Astrocyte (in vitro differentiated cells and primary cell): ENCODE measurements around the gene TMPRSS6. TPM values are rescaled to one million over a fixed set of nuclear protein-coding genes. Genes with fewer than 3 reads are reported as not detected.

ENCODE experiments used
- DNase-seq: peaks from one replicate; pipeline ENCODE4 v3.0.0-alpha.2; 2010; ENCODE audit warnings: low read depth
- FAIRE-seq: peaks from 2 replicates; lab custom pipeline; 2011; peaks lifted over from hg19 to GRCh38; lab: Jason Lieb, UNC
- H2AFZ ChIP-seq: 2 replicates; pipeline ENCODE4 v1.6.0; 2012; ENCODE audit warnings: low read depth, low read length, inconsistent platforms
- H3K27ac ChIP-seq: 2 replicates; pipeline ENCODE4 v1.5.1; 2011; ENCODE audit warnings: low read depth, low read length, inconsistent platforms
- H3K27me3 ChIP-seq: 2 replicates; pipeline ENCODE4 v1.6.0; 2011; ENCODE audit warnings: low read length, inconsistent platforms; ENCODE audit not compliant: insufficient read depth
- H3K36me3 ChIP-seq: 2 replicates; pipeline ENCODE4 v1.5.1; 2011; ENCODE audit warnings: low read length, inconsistent platforms; ENCODE audit not compliant: insufficient read depth
- H3K4me1 ChIP-seq: 2 replicates; pipeline ENCODE4 v1.5.1; 2011; ENCODE audit warnings: low read length, inconsistent platforms; ENCODE audit not compliant: insufficient read depth
- H3K4me2 ChIP-seq: 2 replicates; pipeline ENCODE4 v1.6.0; 2012; ENCODE audit warnings: low read length, inconsistent platforms
- H3K4me3 ChIP-seq: 2 replicates; pipeline ENCODE4 v1.5.1; 2011; ENCODE audit warnings: low read depth, mild to moderate bottlenecking, low read length, inconsistent platforms; ENCODE audit not compliant: insufficient read depth
- H3K79me2 ChIP-seq: 2 replicates; pipeline ENCODE4 v1.6.0; 2012; ENCODE audit warnings: mild to moderate bottlenecking, low read length, inconsistent platforms; ENCODE audit not compliant: insufficient read depth
- H3K9ac ChIP-seq: 2 replicates; pipeline ENCODE4 v1.6.0; 2012; ENCODE audit warnings: mild to moderate bottlenecking, low read length, inconsistent platforms
- H3K9me3 ChIP-seq: 2 replicates; pipeline ENCODE4 v1.5.1; 2012; ENCODE audit warnings: low read depth, mild to moderate bottlenecking, low read length, inconsistent platforms; ENCODE audit not compliant: insufficient read depth
- H4K20me1 ChIP-seq: 2 replicates; pipeline ENCODE4 v1.6.0; 2012; ENCODE audit warnings: low read length, inconsistent platforms; ENCODE audit not compliant: insufficient read depth
- H3K27ac Mint-ChIP-seq: one replicate; pipeline ENCODE4 v1.8.0; 2021; ENCODE audit warnings: mild to moderate bottlenecking, mixed read lengths; ENCODE audit not compliant: unreplicated experiment
- H3K27me3 Mint-ChIP-seq: one replicate; pipeline ENCODE4 v1.8.0; 2021; ENCODE audit warnings: low read depth, mixed read lengths; ENCODE audit not compliant: unreplicated experiment
- H3K36me3 Mint-ChIP-seq: one replicate; pipeline ENCODE4 v1.8.0; 2021; ENCODE audit warnings: low read depth, mixed read lengths; ENCODE audit not compliant: unreplicated experiment
- H3K4me1 Mint-ChIP-seq: one replicate; pipeline ENCODE4 v1.8.0; 2021; ENCODE audit warnings: low read depth, mixed read lengths; ENCODE audit not compliant: unreplicated experiment
- H3K4me3 Mint-ChIP-seq: one replicate; pipeline ENCODE4 v1.8.0; 2021; ENCODE audit warnings: mild to moderate bottlenecking, moderate library complexity, mixed read lengths; ENCODE audit not compliant: unreplicated experiment
- H3K9me3 Mint-ChIP-seq: one replicate; pipeline ENCODE4 v1.8.0; 2021; ENCODE audit warnings: mild to moderate bottlenecking, mixed read lengths; ENCODE audit not compliant: unreplicated experiment
- CTCF ChIP-seq: IDR thresholded peaks from 2 replicates; pipeline ENCODE4 v1.5.1; 2011; ENCODE audit warnings: low read depth, mild to moderate bottlenecking, inconsistent platforms, low read length, moderate library complexity; ENCODE audit not compliant: insufficient read depth
- EZH2 ChIP-seq: IDR thresholded peaks from 2 replicates; pipeline ENCODE4 v1.6.1; 2012; ENCODE audit warnings: mild to moderate bottlenecking, low read length, inconsistent platforms; ENCODE audit not compliant: insufficient read depth
- total RNA-seq: library from RNA; stranded (reverse); gene quantifications from 2 replicates; pipeline ENCODE4 v1.2.1, GENCODE V29; 2021

The TMPRSS6 gene
- total RNA-seq, 1 donor from 2014 or later: not detected

GRCh38 chr22:37107816-37108621 lies 1.5 kb downstream of the TMPRSS6 start:
- H4K20me1 ChIP-seq: no peaks in the 10 kb centered on the region

GRCh38 chr22:37105990-37106389 lies 3.5 kb downstream of the TMPRSS6 start:
- Histone ChIP-seq H3K9ac (no peak overlapping the region), H3K4me2 (no peak overlapping the region), H3K27ac (no peak overlapping the region), H3K4me3 (no peak overlapping the region), H3K79me2 (no peaks in the 10 kb centered on the region), H3K27me3 (peaks cover 12% of the 10 kb centered on the region), H2AFZ (no peak overlapping the region), H3K9me3 (no peaks in the 10 kb centered on the region), H4K20me1 (no peaks in the 10 kb centered on the region), H3K4me1 (no peaks in the 10 kb centered on the region), H3K36me3 (no peaks in the 10 kb centered on the region)
- TF ChIP-seq EZH2 (no peak), CTCF (no peak)
- no peak for DNase-seq
- H3K9me3 Mint-ChIP-seq: no peaks in the 10 kb centered on the region
- H3K4me3 Mint-ChIP-seq: no peak overlapping the region
- peaks cover 57% of the 10 kb centered on the region for H3K27me3 Mint-ChIP-seq
- H3K36me3 Mint-ChIP-seq: no peaks in the 10 kb centered on the region
- no peak overlapping the region for H3K27ac Mint-ChIP-seq
- no peaks in the 10 kb centered on the region for H3K4me1 Mint-ChIP-seq
- no peak for FAIRE-seq

More at GRCh38 chr22:37107816-37108621, 1.5 kb downstream of the TMPRSS6 start:
- H3K4me3 Mint-ChIP-seq: no peak overlapping the region
- H3K27ac Mint-ChIP-seq: no peak overlapping the region
- Histone ChIP-seq H3K27ac (no peak overlapping the region), H3K36me3 (no peaks in the 10 kb centered on the region), H3K4me1 (no peaks in the 10 kb centered on the region), H3K9me3 (no peaks in the 10 kb centered on the region), H3K27me3 (peaks cover 14% of the 10 kb centered on the region), H2AFZ (no peak overlapping the region), H3K9ac (no peak overlapping the region), H3K4me2 (no peak overlapping the region), H3K4me3 (no peak overlapping the region), H3K79me2 (no peaks in the 10 kb centered on the region)
- H3K27me3 Mint-ChIP-seq: peaks cover 52% of the 10 kb centered on the region
- no peaks in the 10 kb centered on the region for H3K9me3 Mint-ChIP-seq
- H3K36me3 Mint-ChIP-seq: no peaks in the 10 kb centered on the region
- TF ChIP-seq EZH2 (no peak), CTCF (no peak)
- no peak for DNase-seq
- H3K4me1 Mint-ChIP-seq: no peaks in the 10 kb centered on the region
- FAIRE-seq: no peak

DNA sequence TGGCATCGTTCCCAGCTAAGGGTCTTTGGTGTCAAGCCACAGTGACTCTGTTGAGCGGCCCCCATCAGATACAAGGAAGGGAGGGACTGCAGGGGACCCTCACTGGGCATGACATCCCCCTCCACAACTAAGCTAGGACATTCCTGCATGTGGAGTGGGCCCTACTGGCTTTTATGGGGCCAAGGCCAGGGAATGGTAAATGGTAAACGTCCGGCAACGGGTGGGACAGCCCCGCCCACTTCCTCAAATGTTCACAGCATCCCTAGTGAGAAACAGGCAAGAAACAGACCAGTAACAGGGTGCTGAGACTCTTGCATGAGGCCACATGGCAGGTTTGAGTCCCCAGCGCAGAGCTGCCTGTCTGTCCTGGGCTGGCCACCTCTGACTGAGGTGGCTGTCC lies 4.4 kb downstream of the TMPRSS6 start:
- Histone ChIP-seq H3K36me3 (no peaks in the 10 kb centered on the region), H3K27me3 (peaks cover 12% of the 10 kb centered on the region), H3K4me3 (no peak overlapping the region), H2AFZ (no peak overlapping the region), H4K20me1 (no peaks in the 10 kb centered on the region), H3K9ac (no peak overlapping the region), H3K4me2 (no peak overlapping the region), H3K9me3 (no peaks in the 10 kb centered on the region), H3K79me2 (no peaks in the 10 kb centered on the region), H3K27ac (no peak overlapping the region), H3K4me1 (no peaks in the 10 kb centered on the region)
- TF ChIP-seq EZH2 (no peak), CTCF (no peak)
- peaks cover 62% of the 10 kb centered on the region for H3K27me3 Mint-ChIP-seq
- no peaks in the 10 kb centered on the region for H3K4me1 Mint-ChIP-seq
- no peaks in the 10 kb centered on the region for H3K9me3 Mint-ChIP-seq
- DNase-seq: no peak
- FAIRE-seq: no peak
- H3K27ac Mint-ChIP-seq: no peak overlapping the region
- H3K4me3 Mint-ChIP-seq: no peak overlapping the region
- no peaks in the 10 kb centered on the region for H3K36me3 Mint-ChIP-seq
